Hematopoietic multipotent progenitor cell treated with erythropoietin and hydrocortisone succinate and interleukin-3 and kit ligand, for 6 days (in vitro differentiated cells): ENCODE measurements around the gene SPEG.

Source experiments
- DNase-seq: peaks from one replicate; pipeline ENCODE4 v3.0.0-alpha.2; 2015

Gene SPEG

GRCh38 chr2:219538504-219538951 lies 103.9 kb downstream of the SPEG start:
- no peak for DNase-seq

DNA sequence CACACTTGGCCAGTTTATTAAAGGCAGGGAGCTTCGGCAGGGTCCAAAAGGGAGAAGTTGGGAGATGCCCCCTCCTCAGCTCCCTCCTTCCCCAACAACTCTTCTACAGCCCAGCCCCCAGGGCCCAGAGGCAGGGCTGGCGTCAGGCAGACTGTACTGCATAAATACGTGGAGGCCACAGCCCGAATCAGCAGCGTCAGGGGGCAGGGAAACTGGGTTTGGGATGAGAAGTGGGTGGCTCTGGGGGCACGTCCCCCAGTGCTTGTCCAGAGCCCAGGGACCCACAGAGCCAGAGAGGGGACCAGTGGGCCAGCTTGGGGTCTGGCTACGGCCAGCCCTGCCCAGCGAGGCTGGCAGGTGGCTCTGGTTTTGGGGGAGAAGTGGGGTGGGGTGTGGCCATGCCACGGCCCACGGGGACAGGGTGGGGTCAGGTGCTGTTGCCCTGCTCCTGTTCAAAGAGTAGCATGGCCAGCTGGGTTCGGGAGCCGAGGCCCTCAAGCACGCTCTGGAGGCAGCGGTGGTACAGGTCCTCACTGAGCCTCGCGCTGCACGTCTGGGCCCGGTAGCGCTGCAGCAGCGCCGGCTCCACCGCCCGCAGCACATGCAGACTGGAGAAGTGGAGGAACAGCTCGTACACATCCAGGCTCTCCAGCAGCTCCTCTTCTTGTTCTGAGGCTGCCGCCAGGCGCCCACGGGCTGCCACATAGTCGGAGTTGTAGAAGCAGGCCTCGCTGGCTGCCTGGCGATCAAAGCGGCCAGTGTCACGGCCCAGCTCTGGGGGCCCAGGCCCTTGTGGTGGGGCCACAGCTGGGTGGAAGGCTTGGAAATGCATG lies 104.5 kb downstream of the SPEG start:
- no peak for DNase-seq

DNA sequence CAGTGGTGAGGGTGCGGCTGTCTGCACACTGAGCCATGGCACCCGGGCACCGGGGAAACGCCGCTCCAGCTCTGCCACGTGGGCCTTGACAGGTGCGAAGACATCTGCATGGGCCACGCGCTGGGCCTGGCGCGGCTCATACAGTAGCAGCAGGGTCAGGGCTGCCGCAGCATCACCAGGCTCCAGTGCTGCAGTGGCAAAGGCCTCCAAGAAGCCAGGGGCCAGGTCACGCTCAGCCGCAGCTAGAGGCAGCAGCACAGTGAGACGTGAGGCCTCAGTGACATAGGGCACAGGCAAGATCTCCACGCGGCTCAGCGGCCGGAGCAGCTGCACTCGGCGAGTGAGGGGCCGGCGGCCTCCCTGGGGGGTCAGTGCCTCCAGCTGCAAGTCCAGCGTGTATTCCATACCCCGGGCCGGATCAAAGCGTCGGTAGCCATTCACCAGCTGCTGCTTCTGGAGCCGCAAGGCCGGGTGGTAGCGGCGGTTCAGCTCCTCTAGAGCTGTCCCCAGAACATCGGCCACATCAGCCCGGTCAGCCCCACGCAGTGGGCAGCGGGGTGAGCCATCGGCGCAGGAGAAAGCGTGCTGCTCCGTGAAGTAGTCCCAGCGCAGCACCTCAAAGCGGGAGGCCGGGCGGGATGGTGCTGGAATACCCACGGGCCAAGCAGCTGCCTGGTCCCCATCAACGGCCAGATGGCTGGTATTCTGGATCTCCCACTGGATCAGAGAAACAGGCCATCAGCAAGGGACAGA lies 105.5 kb downstream of the SPEG start:
- no peak for DNase-seq

DNA sequence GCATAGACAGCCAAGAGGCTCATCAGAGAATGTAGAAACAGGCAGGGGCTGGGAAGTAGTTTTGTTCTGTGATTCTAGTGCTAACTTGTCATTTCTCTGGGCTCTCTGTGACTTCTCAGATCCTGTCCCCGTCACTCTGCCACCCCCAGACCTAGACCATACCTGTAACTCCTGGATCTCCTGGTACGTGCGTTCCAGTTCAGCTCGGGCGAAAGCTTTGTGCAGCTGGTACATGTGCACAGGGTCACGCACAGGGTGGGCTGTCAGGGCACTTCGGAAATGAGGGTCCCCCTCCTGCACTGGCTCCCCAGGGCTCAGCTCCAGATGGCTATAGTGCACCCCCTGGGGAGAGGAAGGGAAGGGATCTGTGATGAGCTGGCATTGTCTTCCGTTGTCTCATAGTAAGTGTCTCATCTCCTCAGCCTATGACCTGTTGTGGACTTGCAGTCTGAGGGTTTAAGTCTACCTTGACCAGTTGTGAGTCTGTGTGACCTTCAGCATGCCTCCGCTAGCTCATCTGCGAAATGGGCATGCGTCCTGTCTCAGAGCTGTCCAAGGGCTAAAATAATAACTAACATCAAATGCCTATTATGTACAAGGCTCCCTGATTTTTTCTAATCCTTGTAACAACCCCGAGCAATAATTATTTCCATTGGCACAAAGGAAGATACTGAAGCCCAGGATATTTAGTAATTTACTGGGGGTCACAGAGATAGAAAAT lies 106.3 kb downstream of the SPEG start:
- DNase-seq: no peak

GRCh38 chr2:219541611-219542180 lies 107.1 kb downstream of the SPEG start:
- DNase-seq: peak; percentile 83

- peak; percentile 27 for DNase-seq
Measured at GRCh38 chr2:219542931-219543595, 108.4 kb downstream of the SPEG start.

DNA sequence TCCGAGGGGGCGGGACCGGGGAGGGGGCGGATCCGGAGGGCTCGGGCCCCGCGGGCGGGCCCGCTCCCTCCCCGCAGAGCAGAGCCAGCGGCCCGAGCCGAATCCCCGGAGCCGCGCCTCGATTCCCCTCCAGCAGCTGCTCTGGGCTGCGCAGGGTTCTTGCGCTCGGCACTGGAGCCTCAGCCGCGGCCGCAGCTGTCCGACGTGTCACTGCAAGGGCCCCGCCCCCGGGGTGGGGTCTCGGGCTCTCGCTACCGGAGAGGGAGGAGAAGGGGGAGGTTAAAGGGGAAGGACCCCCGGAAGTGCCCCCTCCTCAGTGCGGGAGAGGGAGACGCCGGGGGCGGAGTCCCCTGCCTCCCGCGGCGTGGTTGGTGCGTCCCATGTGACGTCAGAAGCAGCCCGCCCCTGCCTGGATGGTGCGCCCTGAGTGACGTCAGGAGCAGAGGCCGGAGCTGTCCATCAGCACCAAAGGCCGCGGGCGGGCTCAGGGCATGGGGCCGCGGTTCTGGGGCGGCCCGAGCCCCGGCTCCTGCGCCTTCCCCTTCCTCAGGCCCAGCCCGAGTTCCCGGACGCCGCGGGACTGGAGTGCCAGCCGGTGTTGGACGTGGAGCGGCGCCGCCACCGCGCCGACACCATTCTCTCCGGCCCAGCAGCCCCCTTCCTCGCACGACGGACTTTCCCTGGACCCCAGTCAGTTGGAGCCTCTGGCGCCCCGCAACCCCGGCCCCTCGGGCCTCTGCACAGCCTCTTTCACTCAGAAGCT lies 109.1 kb downstream of the SPEG start, which contains the start of the genes CHPF and TMEM198:
TSS of gene CHPF (minus strand) at position 214 of the 763 bp plus-strand sequence. CDS start 271 bp downstream, outside the sequence.
TSS of gene TMEM198 (plus strand) at position 433 of the 763 bp plus-strand sequence. CDS start 700 bp downstream, outside the sequence.
- peak; percentile 96 for DNase-seq

DNA sequence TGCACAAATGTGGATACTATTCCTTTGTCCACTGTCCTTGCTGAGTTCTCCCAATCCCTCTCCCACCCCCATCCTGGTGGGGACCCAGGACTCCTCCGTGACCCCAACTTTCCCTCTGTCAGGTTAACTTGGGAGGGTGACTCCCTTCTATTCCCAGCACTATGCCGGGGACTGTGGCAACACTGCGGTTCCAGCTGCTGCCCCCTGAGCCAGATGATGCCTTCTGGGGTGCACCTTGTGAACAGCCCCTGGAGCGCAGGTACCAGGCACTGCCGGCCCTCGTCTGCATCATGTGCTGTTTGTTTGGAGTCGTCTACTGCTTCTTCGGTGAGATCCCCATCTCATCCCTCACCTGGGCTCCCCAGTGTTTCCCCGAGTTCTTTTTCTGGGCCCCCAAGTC lies 109.9 kb downstream of the SPEG start:
- no peak for DNase-seq

DNA sequence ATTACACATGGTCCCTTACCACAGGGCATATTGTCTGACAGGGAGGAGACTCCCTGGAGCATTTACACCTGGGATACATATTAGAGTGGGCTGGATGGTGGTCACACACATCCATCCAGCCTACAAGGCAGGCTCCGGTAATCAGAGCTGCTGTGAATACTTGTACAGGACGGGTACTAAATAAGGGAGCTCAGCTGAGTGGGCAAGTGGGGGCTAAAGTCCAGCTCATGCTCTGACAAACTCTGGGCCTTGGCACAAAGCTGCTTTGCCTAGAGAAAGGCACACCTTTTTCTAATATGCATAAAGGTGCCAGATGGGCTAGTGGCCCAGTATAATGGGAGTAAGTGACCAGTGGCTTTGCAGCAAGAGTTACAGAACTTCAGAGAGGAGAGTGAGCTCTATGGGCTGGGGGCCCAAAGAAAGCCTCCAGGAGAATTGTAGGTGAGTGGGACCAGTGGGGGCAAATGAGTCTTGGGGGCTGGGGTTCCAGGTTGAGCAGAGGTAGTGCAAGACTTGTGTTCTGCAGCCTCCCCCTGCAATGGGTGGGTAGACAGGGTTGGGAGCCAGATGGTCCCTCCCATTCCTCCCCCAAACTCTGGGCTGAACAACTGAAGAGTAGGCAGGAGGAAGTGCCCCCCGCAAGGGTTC lies 110.8 kb downstream of the SPEG start:
- no peak for DNase-seq

- no peak for DNase-seq
Measured at GRCh38 chr2:219545943-219546352, 111.3 kb downstream of the SPEG start.

DNA sequence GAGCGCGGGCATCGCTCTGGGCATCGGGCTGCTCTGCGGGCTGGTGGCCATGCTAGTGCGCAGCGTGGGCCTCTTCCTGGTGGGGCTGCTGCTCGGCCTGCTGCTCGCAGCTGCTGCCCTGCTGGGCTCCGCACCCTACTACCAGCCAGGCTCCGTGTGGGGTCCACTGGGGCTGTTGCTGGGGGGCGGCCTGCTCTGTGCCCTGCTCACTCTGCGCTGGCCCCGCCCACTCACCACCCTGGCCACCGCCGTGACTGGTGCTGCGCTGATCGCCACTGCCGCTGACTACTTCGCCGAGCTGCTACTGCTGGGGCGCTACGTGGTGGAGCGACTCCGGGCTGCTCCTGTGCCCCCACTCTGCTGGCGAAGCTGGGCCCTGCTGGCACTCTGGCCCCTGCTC lies 113.0 kb downstream of the SPEG start:
- DNase-seq: no peak
